ENCODE measurements around the gene ZNF396. TPM values are rescaled to one million over a fixed set of nuclear protein-coding genes. Genes with fewer than 3 reads are reported as not detected.

Gene ZNF396
- polyA plus RNA-seq, 2 of the 4 experiments (the other 2 are of a cell fraction), result 0.94 to 1.3 TPM

GRCh38 chr18:35415511-35416073, 38.5 kb upstream of the ZNF396 start (continued):
- no peak for TF ChIP-seq HMGXB4 (CRISPR knock-in tag; IDR thresholded peaks at IDR 0.05; ENCODE audit: borderline replicate concordance)
- TF ChIP-seq HES2 (IDR thresholded peaks at IDR 0.05), result no peak
- no peak for TF ChIP-seq CBX8 (IDR thresholded peaks at IDR 0.05)
- TF ChIP-seq RCOR1 (IDR thresholded peaks at IDR 0.05; ENCODE audit: low read depth, low read length), result no peak
- TF ChIP-seq CEBPB (IDR thresholded peaks at IDR 0.05), result no peak

- CTCF ChIA-PET, result interaction anchor here (1.1 to 1.2 kb wide), 2 partner anchors 47 to 81 kb away, joined by 3 read pairs; no protein-coding TSS in a partner anchor
- no peak for FAIRE-seq
- POLR2A ChIA-PET, result no interaction called here
Observed at GRCh38 chr18:35413163-35413511, 36.0 kb upstream of the ZNF396 start.

More at GRCh38 chr18:35413163-35413511, 36.0 kb upstream of the ZNF396 start:
- 35% methylated on average over 2 of the region's 2 CpGs for WGBS (ENCODE audit: missing lambda C conversion rate)
- peak overlapping the region in 1 of 2 experiments; percentile 52; a peak in 1 of 6 replicates for H3K27ac ChIP-seq
- H3K4me1 ChIP-seq, result peaks cover 19% of the 10 kb centered on the region
- DNase-seq (ENCODE audit: low read depth in 1 of 2, low spot score in 1 of 2), result no peak
- ATAC-seq, result no peak
- H3K4me2 ChIP-seq, result no peak overlapping the region
- peaks cover 7% of the 10 kb centered on the region; the same call in 2 of the 3 replicates for H3K9me3 ChIP-seq
- H3K4me3 ChIP-seq, result no peak overlapping the region
- TF ChIP-seq HOXB13 (CRISPR knock-in tag; IDR thresholded peaks at IDR 0.05; ENCODE audit: low read depth), result no peak
- no peak for TF ChIP-seq PBX3 (IDR thresholded peaks at IDR 0.05)
- TF ChIP-seq ELK1 (IDR thresholded peaks at IDR 0.05; ENCODE audit: low read depth, low read length), result no peak
- TF ChIP-seq CHD2 (IDR thresholded peaks at IDR 0.05; ENCODE audit: low read length, partially characterized antibody), result no peak
- TF ChIP-seq GATA3 (IDR thresholded peaks at IDR 0.05; ENCODE audit: borderline replicate concordance), result no peak
- no peak for TF ChIP-seq HEYL (CRISPR knock-in tag; IDR thresholded peaks at IDR 0.05)
- TF ChIP-seq CBX2 (IDR thresholded peaks at IDR 0.05; ENCODE audit: borderline replicate concordance, low read depth), result no peak
- TF ChIP-seq EHMT2 (IDR thresholded peaks at IDR 0.05; ENCODE audit: low read depth), result no peak
- no peak for TF ChIP-seq FOSL2 (IDR thresholded peaks at IDR 0.05)
- no peak for TF ChIP-seq FOSL2 (CRISPR knock-in tag; IDR thresholded peaks at IDR 0.05)
- TF ChIP-seq MAFK (IDR thresholded peaks at IDR 0.05; ENCODE audit: partially characterized antibody), result no peak
- no peak for TF ChIP-seq CBX8 (IDR thresholded peaks at IDR 0.05)
- no peak for TF ChIP-seq HDAC2 (IDR thresholded peaks at IDR 0.05)
- no peak for TF ChIP-seq FOSB (CRISPR knock-in tag; IDR thresholded peaks at IDR 0.05)
- TF ChIP-seq E2F6 (IDR thresholded peaks at IDR 0.05; ENCODE audit: borderline replicate concordance, low read depth), result no peak
- no peak for TF ChIP-seq PHF8 (IDR thresholded peaks at IDR 0.05; ENCODE audit: borderline replicate concordance, low read depth)
- no peak for TF ChIP-seq ZSCAN20 (CRISPR knock-in tag; IDR thresholded peaks at IDR 0.05)
- TF ChIP-seq KDM1A (IDR thresholded peaks at IDR 0.05; ENCODE audit: low read depth), result no peak
- TF ChIP-seq ATOH8 (CRISPR knock-in tag; IDR thresholded peaks at IDR 0.05; ENCODE audit: low read depth), result no peak
- no peak for TF ChIP-seq KDM5A (IDR thresholded peaks at IDR 0.05)
- no peak for TF ChIP-seq SMC3 (IDR thresholded peaks at IDR 0.05)
